AG09309 (cell line): Measurements from ENCODE around the gene B4GALNT4.
"Not testable (repeated sequence)": the region's sequence is repeated elsewhere in the genome, so short reads cannot be mapped to it uniquely, and the experiment has no call there.

ENCODE experiments used
- DNase-seq: peaks from one replicate; pipeline ENCODE4 v3.0.0-alpha.2; 2010; ENCODE audit warnings: low read depth
- H3K4me3 ChIP-seq: 2 replicates; pipeline ENCODE4 v1.5.1; 2011; ENCODE audit warnings: mild to moderate bottlenecking, low read depth, low read length, moderate library complexity; ENCODE audit not compliant: control insufficient read depth
- TF ChIP-seq, protein P1 (sequence below): IDR thresholded peaks from 2 replicates; pipeline ENCODE4 v1.5.1; 2011; ENCODE audit warnings: mild to moderate bottlenecking, low read depth, low read length, inconsistent platforms; ENCODE audit not compliant: insufficient read depth, control insufficient read depth; ENCODE audit errors: missing control alignments

B4GALNT4 gene

DNA sequence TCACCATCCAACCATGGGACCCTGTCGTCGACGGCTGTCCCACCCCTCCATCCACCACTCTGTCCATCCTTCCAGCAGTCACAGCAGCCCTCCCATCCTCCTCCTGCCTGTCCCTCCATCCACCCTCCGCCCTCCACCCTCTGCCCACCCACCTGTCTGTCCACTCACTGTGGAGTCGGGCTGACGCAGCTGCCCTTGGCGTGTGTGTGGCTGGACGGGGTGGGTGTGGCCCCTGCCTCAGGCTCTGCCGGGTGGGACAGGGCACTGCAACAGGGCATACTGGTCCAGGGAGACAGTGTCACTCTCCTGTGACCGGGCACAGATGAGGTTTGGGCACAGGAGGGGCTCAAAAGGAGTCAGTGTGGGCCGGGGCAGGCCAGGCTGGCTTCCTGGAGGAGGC, 26.6 kb downstream of the B4GALNT4 start:
- no peak for DNase-seq
- no peak overlapping the region for H3K4me3 ChIP-seq
- TF ChIP-seq, protein P1, sequence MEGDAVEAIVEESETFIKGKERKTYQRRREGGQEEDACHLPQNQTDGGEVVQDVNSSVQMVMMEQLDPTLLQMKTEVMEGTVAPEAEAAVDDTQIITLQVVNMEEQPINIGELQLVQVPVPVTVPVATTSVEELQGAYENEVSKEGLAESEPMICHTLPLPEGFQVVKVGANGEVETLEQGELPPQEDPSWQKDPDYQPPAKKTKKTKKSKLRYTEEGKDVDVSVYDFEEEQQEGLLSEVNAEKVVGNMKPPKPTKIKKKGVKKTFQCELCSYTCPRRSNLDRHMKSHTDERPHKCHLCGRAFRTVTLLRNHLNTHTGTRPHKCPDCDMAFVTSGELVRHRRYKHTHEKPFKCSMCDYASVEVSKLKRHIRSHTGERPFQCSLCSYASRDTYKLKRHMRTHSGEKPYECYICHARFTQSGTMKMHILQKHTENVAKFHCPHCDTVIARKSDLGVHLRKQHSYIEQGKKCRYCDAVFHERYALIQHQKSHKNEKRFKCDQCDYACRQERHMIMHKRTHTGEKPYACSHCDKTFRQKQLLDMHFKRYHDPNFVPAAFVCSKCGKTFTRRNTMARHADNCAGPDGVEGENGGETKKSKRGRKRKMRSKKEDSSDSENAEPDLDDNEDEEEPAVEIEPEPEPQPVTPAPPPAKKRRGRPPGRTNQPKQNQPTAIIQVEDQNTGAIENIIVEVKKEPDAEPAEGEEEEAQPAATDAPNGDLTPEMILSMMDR, result no peak

DNA sequence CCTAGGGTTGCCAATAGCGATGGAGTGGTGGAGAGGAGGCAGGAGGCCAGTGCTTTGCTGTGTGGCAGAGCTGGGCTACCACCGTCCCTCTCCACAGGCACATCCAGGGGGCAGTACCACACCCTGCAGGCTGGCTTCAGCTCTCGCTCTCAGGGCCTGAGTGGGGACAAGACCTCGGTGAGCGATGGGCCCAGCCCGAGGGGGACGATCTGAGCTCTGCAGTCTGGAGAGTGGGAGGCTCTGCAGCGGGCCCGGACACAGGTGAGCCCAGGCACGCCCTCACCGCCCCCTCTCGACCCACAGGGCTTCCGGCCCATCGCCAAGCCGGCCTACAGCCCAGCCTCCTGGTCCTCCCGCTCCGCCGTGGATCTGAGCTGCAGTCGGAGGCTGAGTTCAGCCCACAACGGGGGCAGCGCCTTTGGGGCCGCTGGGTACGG, 27.2 kb downstream of the B4GALNT4 start:
- peak overlapping the region; percentile 29 for H3K4me3 ChIP-seq
- TF ChIP-seq, protein P1, result peak; percentile 29
- DNase-seq, result no peak

DNA sequence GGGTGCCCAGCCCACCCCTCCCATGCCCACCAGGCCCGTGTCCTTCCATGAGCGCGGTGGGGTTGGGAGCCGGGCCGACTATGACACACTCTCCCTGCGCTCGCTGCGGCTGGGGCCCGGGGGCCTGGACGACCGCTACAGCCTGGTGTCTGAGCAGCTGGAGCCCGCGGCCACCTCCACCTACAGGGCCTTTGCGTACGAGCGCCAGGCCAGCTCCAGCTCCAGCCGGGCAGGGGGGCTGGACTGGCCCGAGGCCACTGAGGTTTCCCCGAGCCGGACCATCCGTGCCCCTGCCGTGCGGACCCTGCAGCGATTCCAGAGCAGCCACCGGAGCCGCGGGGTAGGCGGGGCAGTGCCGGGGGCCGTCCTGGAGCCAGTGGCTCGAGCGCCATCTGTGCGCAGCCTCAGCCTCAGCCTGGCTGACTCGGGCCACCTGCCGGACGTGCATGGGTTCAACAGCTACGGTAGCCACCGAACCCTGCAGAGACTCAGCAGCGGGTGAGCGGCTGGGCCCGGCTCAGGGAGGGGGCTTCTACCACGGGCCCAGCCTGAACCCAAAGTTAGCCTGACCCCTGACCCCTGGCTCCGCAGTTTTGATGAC, 27.7 kb downstream of the B4GALNT4 start:
- peak overlapping the region; percentile 29 for H3K4me3 ChIP-seq
- TF ChIP-seq, protein P1, result peak; percentile 54
- DNase-seq, result no peak

- TF ChIP-seq, protein P1, result no peak
- no peak for DNase-seq
- no peak overlapping the region for H3K4me3 ChIP-seq
Observed at GRCh38 chr11:398826-399225, 29.5 kb downstream of the B4GALNT4 start.

DNA sequence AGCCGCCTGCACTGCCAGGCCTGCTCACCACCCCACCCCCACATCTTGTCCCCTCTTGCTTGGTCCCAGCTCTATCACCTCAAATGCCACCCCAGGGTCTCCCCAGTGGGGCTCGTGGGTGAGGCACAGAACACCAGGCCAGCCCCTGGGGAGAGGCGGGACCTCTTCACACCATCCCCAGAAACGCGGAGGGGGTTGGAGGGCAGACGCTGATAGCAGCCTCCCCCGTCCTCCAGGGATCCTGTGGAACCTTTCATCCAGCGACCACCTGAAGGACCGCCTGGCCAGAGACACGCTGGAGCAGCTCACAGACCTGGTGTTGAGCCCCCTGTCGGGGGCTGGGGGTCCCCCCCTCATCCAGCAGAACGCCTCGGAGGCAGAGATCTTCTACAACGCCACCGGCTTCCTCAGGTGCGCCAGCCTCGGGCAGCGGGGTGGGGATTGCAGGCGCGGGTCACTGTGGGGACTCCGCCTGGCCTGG, 30.5 kb downstream of the B4GALNT4 start:
- no peak for DNase-seq
- H3K4me3 ChIP-seq, result no peak overlapping the region
- TF ChIP-seq, protein P1, result no peak

DNA sequence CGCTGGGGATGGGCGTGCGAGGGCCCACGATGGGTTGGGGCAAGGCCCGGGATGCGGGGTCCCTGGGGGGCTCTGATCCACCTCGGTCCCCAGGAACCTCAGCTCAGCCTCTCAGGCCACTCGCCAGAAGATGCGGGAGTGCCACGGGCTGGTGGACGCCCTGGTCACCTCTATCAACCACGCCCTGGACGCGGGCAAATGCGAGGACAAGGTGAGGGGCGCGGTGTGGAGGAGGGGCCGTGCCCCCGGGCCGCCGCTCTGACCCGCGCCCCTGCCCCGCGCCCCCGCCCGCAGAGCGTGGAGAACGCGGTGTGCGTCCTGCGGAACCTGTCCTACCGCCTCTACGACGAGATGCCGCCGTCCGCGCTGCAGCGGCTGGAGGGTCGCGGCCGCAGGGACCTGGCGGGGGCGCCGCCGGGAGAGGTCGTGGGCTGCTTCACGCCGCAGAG, 31.0 kb downstream of the B4GALNT4 start:
- H3K4me3 ChIP-seq, result no peak overlapping the region
- DNase-seq, result no peak
- TF ChIP-seq, protein P1, result no peak

DNA sequence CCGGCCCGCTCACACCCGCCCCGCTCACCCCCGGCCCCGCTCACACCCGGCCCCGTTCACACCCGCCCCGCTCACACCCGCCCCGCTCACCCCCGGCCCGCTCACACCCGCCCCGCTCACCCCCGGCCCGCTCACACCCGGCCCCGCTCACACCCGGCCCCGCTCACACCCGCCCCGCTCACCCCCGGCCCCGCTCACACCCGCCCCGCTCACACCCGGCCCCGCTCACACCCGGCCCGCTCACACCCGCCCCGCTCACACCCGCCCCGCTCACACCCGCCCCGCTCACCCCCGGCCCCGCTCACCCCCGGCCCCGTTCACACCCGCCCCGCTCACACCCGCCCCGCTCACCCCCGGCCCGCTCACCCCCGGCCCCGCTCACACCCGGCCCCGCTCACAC, 31.9 kb downstream of the B4GALNT4 start:
- H3K4me3 ChIP-seq, DNase-seq: not testable (repeated sequence)
